Skin epidermis (tissue), 12 donors: ENCODE measurements around the gene PAK4.
"Not testable (repeated sequence)": the region's sequence is repeated elsewhere in the genome, so short reads cannot be mapped to it uniquely, and the experiment has no call there.

ENCODE experiments used
- H3K27ac ChIP-seq, 21 experiments: fragments of 200-600 bp; sonication (generic) in 11 of 21; one replicate each; pipeline ENCODE4 v1.5.0; 2020; ENCODE audit warnings: mild to moderate bottlenecking in 3 of 21, inconsistent platforms in 2 of 21, moderate library complexity in 2 of 21
- H3K4me3 ChIP-seq, 7 experiments: fragments of 200-600 bp; sonication (generic) in 2 of 7; one replicate each; pipeline ENCODE4 v1.5.0; 2020; ENCODE audit warnings: inconsistent platforms in 2 of 7, mild to moderate bottlenecking in 2 of 7, moderate library complexity in 1 of 7

Gene PAK4

DNA sequence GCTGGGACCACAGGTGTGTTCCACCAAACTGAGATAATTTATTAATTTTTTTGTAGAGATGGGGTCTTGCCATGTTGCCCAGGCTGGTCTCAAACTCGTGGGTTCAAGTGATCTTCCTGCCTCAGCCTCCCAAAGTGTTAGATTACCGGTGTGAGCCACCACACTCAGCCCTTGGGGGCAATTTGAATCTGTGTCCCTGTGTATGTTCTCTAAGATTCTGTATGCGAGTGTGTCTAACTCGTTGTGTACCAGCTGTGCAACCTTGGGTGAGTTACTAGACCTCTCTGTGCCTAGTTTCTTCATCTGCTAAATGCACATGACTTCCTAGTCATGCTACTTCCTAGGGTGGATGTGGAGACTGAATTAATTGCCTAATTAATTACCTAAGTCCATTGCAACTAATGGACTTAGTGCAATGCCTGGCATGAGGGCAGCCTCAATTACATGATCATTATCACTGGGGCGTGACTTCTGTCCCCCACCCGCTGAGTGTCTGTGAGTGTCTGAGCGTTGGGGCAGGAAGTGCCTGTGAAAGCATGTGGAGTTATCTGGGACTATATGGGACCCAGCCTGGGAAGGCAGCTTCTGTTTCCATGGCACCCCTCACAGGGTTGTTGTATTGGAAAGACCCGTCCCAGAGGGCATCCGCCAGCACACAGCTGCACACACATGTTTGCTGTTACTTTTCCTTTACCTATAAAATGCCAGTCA is 69.4 kb downstream of the PAK4 start:
- no peak overlapping the region for H3K4me3 ChIP-seq
- peak overlapping the region in 8 of 21 experiments; percentile 24 to 54 (median 34) for H3K27ac ChIP-seq

DNA sequence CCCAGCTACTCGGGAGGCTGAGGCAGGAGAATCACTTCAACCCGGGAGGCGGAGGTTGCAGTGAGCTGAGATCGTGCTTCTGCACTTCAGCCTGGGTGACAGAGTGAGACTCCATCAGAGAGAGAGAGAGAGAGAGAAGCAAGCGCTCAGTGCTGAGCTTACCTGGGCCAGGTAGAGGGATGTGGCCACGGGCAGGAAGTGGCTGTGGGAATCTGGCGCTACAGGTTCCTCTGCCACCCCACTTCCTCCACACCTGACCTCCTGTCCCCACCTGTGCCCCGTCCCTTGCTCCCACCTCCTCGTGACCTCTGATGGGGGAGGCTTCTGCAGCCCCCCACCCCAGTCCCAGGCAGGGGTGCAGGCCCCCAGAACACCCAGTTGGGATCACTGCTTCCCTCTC is 70.2 kb downstream of the PAK4 start:
- H3K4me3 ChIP-seq: no peak overlapping the region

GRCh38 chr19:39196320-39196719 is 70.7 kb downstream of the PAK4 start:
- H3K27ac ChIP-seq: peak overlapping the region in 10 of 21 experiments; percentile 0 to 60 (median 30)
- no peak overlapping the region for H3K4me3 ChIP-seq

More for the DNA sequence above, 70.2 kb downstream of the PAK4 start:
- peak overlapping the region in 10 of 21 experiments; percentile 3 to 54 (median 32) for H3K27ac ChIP-seq

DNA sequence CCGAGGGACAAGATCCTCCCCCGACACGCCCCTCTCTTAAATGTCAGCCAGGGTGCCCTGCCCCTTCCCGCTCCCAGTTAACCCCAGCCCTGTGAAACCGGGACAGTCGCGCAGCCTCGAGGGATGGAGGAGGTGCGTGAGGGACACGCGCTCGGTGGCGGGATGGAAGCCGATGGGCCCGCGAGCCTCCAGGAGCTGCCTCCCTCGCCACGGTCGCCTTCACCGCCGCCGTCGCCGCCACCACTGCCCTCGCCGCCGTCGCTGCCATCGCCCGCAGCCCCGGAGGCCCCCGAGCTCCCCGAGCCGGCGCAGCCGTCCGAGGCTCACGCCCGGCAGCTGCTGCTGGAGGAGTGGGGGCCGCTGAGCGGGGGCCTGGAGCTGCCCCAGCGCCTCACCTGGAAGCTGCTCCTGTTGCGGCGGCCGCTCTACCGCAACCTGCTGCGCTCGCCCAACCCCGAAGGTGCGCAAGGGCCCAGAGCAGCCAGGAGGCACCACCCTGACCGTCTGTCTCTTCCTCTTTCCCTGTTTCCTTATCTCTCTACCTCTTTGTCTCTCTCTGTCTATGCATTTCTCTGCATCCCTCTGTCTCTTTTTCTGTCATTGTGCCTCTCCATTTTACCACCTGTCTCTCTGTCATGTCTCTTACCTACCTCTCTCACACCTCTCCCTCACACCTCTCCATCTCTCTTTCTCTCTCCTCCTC is 71.4 kb downstream of the PAK4 start, which contains the start of gene NCCRP1:
NCCRP1 (plus strand) TSS at position 105 of the 703 bp plus-strand sequence; CDS start at position 124, 19 bp downstream.
- H3K4me3 ChIP-seq: peak within 1 kb of the TSS in 6 of 7 experiments; percentile 10 to 32 (median 20)
- H3K27ac ChIP-seq: peak within 1 kb of the TSS in 16 of 21 experiments; percentile 3 to 63 (median 48)

DNA sequence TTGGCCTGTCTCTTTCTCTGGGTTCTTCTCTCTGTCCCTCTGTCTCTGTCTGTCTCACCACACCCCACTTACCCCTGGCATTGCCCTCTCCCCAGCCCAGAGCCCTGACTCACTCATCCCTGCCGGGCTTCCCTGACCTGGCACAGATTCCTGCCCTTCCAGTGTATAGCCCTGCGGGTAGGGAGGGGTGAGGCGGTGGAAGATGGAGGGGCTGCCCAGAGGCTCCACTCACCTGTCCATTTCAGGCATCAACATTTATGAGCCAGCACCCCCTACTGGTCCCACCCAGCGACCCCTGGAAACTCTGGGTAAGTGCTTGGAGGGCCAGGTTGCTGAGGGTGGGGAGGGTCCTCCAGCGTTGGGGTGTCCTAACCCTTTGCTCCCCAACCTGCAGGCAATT is 72.2 kb downstream of the PAK4 start:
- peak overlapping the region in 5 of 7 experiments; percentile 12 to 32 (median 22) for H3K4me3 ChIP-seq
- H3K27ac ChIP-seq: peak overlapping the region in 5 of 21 experiments; percentile 5 to 63 (median 50)

- H3K27ac ChIP-seq: no peak overlapping the region
- H3K4me3 ChIP-seq: no peak overlapping the region
Measured at GRCh38 chr19:39199025-39199424, 73.4 kb downstream of the PAK4 start.

DNA sequence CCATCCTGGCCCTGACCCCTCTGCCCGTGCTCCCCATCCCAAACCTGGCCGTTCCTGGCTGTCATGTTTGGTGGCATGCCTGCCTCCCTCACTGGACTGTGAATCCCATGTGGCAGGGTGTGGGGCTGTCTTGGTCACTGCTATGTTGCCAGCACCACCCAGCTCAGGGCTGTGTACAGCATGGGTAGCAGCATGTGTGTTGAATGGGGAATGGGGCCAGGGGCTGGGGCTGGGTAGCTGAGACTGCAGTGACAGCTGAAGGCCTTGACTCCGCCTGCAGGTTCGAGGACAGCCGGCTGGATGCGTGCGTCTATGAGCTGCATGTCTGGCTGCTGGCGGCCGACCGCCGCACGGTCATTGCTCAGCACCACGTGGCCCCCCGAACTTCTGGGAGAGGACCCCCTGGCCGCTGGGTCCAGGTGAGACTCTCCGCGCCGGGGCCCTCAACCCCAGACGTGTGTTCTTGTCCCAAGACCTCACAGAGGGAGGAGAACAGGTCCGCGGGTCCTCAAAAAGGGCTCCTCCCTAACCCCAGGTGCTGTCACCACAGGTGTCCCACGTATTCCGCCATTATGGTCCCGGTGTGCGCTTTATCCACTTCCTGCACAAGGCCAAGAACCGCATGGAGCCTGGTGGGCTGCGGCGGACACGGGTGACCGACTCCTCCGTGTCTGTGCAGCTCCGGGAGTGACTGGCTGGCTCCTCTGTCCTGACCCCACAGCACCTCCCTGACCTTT is 74.6 kb downstream of the PAK4 start:
- H3K4me3 ChIP-seq: no peak overlapping the region
- H3K27ac ChIP-seq: no peak overlapping the region

DNA sequence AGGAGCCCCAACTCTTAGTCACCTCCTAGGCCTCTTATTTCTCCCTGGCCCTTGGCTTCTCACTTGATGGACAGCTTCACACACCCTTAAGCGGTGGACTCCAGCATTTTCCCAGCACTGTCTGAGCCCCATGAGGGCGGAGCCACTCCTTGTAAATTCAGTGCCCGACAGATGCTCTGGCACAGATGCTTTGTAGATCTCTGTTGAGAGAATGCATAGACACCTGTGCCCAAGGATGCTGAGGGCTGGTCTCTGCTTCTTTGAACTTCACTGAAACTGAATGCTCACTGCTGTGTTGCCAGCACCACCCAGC is 75.2 kb downstream of the PAK4 start:
- H3K27ac ChIP-seq: no peak overlapping the region
- H3K4me3 ChIP-seq: no peak overlapping the region

DNA sequence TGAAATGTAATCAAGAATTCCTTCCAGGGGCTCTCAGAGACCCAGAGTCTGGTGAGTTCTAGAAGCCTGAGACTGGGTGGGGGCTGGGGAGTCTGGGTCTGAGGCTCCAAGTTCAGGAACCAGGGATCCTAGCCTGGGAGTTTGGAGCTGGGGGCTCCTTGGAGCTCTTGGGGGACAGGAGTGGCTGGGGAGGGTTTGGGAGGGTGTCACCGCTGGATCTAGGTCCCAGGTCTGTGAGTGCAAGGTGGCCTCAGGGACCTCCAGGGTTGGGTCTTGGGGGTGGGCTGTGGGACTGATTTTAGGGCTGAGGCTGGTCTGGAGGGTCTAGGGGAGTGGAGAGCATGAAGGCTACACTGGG is 77.4 kb downstream of the PAK4 start:
- Histone ChIP-seq H3K4me3 (no peak overlapping the region), H3K27ac (no peak overlapping the region)

DNA sequence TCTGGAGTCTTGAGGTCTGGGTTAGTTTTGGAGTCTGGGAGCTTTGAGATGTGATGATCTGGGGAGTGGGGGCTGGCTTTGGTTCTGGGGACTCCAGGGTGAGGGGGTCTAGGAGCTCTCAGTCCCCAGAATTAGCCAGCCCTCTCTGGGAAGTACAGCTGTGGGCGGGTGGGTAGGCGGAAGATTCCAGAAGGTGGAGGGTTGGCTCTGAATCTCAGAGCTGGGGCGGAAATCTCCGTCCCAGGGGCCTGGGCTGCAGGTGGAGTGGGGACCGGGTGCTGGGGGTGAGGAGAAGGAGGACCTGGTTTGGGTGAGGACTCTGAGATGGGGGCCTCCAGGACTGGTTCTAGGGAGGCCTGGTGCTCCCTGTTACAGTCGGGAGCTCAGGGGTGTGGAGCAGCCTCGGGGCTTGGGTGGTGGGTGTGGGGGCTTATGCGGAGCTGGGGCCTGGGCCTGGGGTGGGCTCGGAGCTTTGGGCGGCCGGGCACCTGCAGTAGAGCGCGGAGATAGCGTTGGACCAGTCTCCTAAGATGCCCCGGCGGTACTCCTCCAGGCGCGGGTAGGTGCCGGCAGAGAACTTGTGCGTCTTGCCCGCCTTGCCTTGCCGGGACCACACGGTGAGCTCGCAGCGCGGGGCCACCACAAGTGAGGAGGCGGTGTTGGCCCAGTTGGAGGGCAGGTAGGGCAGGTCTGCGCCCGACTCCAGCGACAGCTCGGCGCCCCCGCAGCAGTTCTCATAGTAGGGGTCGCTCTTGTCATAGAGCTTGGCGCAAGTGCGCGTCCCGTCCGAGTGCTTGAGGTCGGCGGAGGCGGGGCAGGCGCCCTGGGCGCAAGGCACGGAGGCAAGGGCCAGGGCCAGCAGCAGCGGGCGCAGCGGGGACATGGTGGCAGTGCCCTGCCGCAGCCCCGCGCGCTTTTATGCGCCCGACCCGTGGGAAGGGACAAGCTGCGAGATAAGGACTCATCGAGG is 78.1 kb downstream of the PAK4 start, which contains the start of gene SYCN:
SYCN (minus strand) TSS at position 892 of the 970 bp plus-strand sequence; CDS start at position 883, 9 bp downstream.
- Histone ChIP-seq H3K4me3 (no peak within 1 kb of the TSS), H3K27ac (no peak within 1 kb of the TSS)

DNA sequence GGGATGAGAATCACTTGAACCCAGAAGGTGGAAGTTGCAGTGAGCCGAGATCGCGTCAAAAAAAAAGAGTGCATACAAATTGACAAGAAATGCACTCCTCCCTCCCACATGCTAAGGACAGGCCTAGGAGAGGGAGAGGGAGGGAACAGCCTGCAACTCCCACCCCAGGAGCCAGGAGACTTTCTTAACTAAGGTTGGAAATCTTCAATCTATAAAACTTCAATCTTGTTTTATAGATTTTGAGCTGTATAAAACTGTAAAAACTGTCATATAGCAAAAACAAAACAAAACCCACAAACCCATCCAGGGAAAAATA is 79.8 kb downstream of the PAK4 start:
- Histone ChIP-seq H3K27ac (no peak overlapping the region), H3K4me3 (no peak overlapping the region)

- no peak overlapping the region for H3K27ac ChIP-seq
Measured at GRCh38 chr19:39206122-39206521, 80.5 kb downstream of the PAK4 start.

DNA sequence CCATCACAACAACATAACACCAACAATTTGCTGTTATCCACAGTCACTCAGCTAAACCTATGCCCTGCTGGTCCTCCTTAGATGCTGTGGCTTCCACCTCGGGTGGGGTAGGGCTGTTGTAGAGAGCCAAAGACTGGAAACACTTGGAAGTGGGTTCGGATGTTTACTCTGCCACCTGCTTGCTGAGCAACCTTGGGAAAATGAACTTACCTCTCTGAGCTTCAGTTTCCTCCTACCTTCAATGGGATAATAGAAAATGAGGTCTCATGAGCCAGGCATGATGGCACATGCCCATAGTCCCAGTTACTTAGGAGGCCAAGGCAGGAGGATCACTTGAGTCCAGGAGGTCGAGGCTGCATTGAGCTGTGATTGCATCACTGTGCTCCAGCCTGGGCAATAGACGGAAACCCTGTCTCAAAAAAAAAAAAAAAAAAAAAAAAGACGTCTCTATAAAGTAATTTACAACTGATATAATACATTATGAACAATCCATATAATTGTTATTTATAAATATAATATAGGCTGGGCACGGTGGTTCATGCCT is 81.8 kb downstream of the PAK4 start:
- Histone ChIP-seq H3K27ac (no peak overlapping the region), H3K4me3 (no peak overlapping the region)

More at GRCh38 chr19:39206122-39206521, 80.5 kb downstream of the PAK4 start:
- H3K4me3 ChIP-seq: no peak overlapping the region

GRCh38 chr19:39208175-39208795 is 82.7 kb downstream of the PAK4 start:
- Histone ChIP-seq H3K27ac (no peak overlapping the region), H3K4me3 (no peak overlapping the region)

DNA sequence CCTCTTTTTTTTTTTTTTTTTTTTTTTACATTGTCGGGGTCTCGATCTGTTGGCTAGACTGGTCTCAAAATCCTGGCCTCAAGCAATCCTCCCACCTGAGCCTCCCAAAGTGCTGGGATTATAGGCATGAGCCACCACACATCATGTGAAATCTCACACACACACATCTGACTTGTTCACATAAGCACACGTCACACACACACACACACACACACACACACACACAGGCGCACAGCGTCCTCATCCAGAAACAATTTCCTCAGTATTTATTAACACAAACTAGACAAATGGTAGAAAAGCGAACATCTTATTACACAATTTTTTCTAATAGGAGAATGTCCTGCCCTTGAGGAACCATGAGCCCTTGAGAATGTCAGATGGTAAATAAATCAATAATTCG is 83.6 kb downstream of the PAK4 start:
- H3K4me3 ChIP-seq: no peak overlapping the region
- no peak overlapping the region for H3K27ac ChIP-seq

DNA sequence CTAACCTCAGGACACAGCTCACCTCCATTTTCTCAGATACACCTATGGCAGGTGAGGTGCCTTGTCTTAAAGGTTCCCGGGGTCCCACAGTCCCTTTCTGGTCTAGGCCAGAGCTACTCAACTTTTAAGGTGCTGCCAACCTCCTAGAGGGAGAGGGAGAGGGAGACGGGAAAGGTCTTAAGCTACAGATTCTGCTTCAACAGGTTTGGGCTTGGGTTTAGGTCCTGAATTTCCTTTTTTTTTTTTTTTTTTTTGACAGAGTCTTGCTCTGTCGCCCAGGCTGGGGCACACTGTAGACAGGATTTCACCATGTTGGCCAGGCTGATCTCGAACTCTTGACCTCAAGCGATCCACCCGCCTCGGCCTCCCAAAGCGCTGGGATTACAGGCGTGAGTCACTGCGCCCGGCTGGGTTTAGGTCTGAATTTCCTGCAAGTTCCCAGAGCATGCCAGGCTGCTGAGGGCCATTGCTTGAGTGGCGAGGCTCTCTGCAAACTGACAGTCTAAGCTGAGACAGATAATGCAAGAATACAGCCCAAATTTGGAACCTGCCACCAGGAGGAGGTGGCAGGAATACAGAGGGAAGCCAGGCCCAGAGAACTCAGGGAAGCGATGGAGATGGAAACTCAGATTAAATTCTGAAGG is 86.3 kb downstream of the PAK4 start:
- Histone ChIP-seq H3K27ac (no peak overlapping the region), H3K4me3 (no peak overlapping the region)

DNA sequence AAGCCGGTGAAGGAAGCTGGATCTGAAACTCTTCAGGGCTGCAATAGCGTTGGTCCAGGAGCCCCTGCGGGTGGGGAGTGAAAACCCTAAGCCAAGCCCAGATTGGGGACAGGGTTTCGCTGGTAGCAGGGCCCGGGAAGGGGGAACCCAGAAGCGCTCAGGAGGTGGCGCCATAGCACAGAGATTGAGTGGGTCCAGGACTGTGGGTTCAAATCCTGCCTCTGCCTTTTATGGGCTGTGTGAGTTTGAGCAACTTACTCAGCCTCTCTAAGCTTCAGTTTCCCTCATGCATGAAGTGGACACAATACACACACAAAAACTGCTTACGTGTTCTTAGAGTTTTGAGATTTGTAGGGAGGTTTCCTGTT is 86.8 kb downstream of the PAK4 start:
- Histone ChIP-seq H3K27ac (no peak overlapping the region), H3K4me3 (no peak overlapping the region)

DNA sequence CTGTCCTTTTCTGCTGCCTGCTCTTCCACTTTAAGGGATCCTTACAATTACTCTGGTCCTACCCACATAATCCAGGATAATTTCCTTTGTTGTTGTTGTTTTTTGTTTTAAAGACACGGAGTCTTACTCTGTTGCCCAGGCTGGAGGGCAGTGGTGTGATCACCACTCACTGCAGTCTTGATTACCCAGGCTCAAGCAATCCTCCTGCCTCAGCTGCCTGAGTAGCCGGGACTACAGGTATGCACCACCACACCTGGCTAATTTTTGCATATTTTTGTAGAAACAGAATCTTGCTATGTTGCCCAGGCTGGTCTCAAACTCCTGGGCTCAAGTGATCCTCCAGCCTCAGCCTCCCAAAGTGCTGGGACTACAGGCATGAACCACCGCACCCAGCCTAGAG is 89.7 kb downstream of the PAK4 start:
- not testable (repeated sequence) for H3K4me3 ChIP-seq, H3K27ac ChIP-seq
